Parathyroid adenoma (tissue), 2 donors: ENCODE results near the gene PKN1.

Experiments used
- H2AFZ ChIP-seq: fragments of 300-600 bp; sonication (generic); one replicate; pipeline ENCODE4 v1.7.0; 2017; ENCODE audit warnings: antibody characterized with exemption, mild to moderate bottlenecking
- H3K27ac ChIP-seq: fragments of 300-600 bp; sonication (generic); one replicate; pipeline ENCODE4 v1.7.0; 2017
- H3K27me3 ChIP-seq: fragments of 300-600 bp; sonication (generic); one replicate; pipeline ENCODE4 v1.7.0; 2017; ENCODE audit warnings: low read length; ENCODE audit not compliant: control insufficient read depth, insufficient read depth
- H3K36me3 ChIP-seq: fragments of 300-600 bp; sonication (generic); one replicate; pipeline ENCODE4 v1.7.0; 2017; ENCODE audit warnings: low read length; ENCODE audit not compliant: control insufficient read depth, insufficient read depth
- H3K4me1 ChIP-seq: fragments of 300-600 bp; sonication (generic); one replicate; pipeline ENCODE4 v1.7.0; 2017; ENCODE audit warnings: control low read depth
- H3K4me2 ChIP-seq: fragments of 300-600 bp; sonication (generic); one replicate; pipeline ENCODE4 v1.7.0; 2017; ENCODE audit warnings: low read length
- H3K4me3 ChIP-seq: fragments of 300-600 bp; sonication (generic); one replicate; pipeline ENCODE4 v1.7.0; 2017; ENCODE audit warnings: low read depth, low read length
- H3K79me2 ChIP-seq: fragments of 300-600 bp; sonication (generic); one replicate; pipeline ENCODE4 v1.7.0; 2017; ENCODE audit warnings: control low read depth
- H3K9ac ChIP-seq: fragments of 300-600 bp; sonication (generic); one replicate; pipeline ENCODE4 v1.7.0; 2017; ENCODE audit warnings: mild to moderate bottlenecking
- H3K9me3 ChIP-seq: fragments of 300-600 bp; sonication (generic); one replicate; pipeline ENCODE4 v1.7.0; 2017; ENCODE audit warnings: low read length; ENCODE audit not compliant: control insufficient read depth
- CTCF ChIP-seq: fragments of 300-600 bp; sonication (generic); IDR thresholded peaks from one replicate; pipeline ENCODE4 v1.7.0; 2017; ENCODE audit warnings: antibody characterized with exemption, mild to moderate bottlenecking
- donor health status: primary hyperparathyroidism.

The PKN1 gene

GRCh38 chr19:14439014-14439413 lies 5.9 kb downstream of the PKN1 start:
- H3K79me2 ChIP-seq: peaks cover 6% of the 10 kb centered on the region

GRCh38 chr19:14440049-14440448 lies 6.9 kb downstream of the PKN1 start:
- Histone ChIP-seq H3K4me1 (no peaks in the 10 kb centered on the region), H3K4me2 (no peak overlapping the region), H3K9ac (no peak overlapping the region), H2AFZ (no peak overlapping the region), H3K27me3 (no peaks in the 10 kb centered on the region), H3K79me2 (peaks cover 7% of the 10 kb centered on the region), H3K4me3 (no peak overlapping the region), H3K27ac (no peak overlapping the region), H3K9me3 (no peaks in the 10 kb centered on the region), H3K36me3 (no peaks in the 10 kb centered on the region)
- TF ChIP-seq CTCF: no peak

More at GRCh38 chr19:14439014-14439413, 5.9 kb downstream of the PKN1 start:
- TF ChIP-seq CTCF: no peak
- Histone ChIP-seq H3K4me1 (peaks cover 4% of the 10 kb centered on the region), H3K9ac (no peak overlapping the region), H3K27ac (no peak overlapping the region), H3K4me2 (no peak overlapping the region), H2AFZ (no peak overlapping the region), H3K27me3 (no peaks in the 10 kb centered on the region), H3K9me3 (no peaks in the 10 kb centered on the region), H3K4me3 (no peak overlapping the region), H3K36me3 (no peaks in the 10 kb centered on the region)

GRCh38 chr19:14441041-14441938 lies 8.2 kb downstream of the PKN1 start:
- H3K4me1 ChIP-seq: no peaks in the 10 kb centered on the region
- no peak overlapping the region for H3K4me2 ChIP-seq
- no peaks in the 10 kb centered on the region for H3K36me3 ChIP-seq
- no peaks in the 10 kb centered on the region for H3K9me3 ChIP-seq
- H3K79me2 ChIP-seq: peaks cover 7% of the 10 kb centered on the region
- no peak overlapping the region for H2AFZ ChIP-seq
- H3K4me3 ChIP-seq: no peak overlapping the region
- H3K9ac ChIP-seq: no peak overlapping the region
- H3K27ac ChIP-seq: no peak overlapping the region
- H3K27me3 ChIP-seq: no peaks in the 10 kb centered on the region
- no peak for TF ChIP-seq CTCF

- Histone ChIP-seq H3K27me3 (no peaks in the 10 kb centered on the region), H3K9me3 (no peaks in the 10 kb centered on the region), H2AFZ (no peak overlapping the region), H3K4me2 (no peak overlapping the region), H3K27ac (no peak overlapping the region), H3K9ac (no peak overlapping the region), H3K79me2 (peaks cover 7% of the 10 kb centered on the region), H3K4me3 (no peak overlapping the region), H3K36me3 (no peaks in the 10 kb centered on the region), H3K4me1 (no peaks in the 10 kb centered on the region)
- TF ChIP-seq CTCF: no peak
Observed at GRCh38 chr19:14442891-14443631, 10.0 kb downstream of the PKN1 start.
